NT2/D1 (cell line): ENCODE results near the gene TBCB.

Experiments used
- DNase-seq: peaks from one replicate; pipeline ENCODE4 v3.0.0-alpha.2; 2011; ENCODE audit warnings: low read depth, low spot score
- H3K27me3 ChIP-seq: 2 replicates; pipeline ENCODE4 v1.6.0; 2011; ENCODE audit warnings: mild to moderate bottlenecking; ENCODE audit not compliant: insufficient read length, insufficient read depth
- H3K36me3 ChIP-seq: 2 replicates; pipeline ENCODE4 v1.6.1; 2011; ENCODE audit warnings: mild to moderate bottlenecking, low read length, mixed read lengths; ENCODE audit not compliant: insufficient read depth, insufficient read length
- H3K4me1 ChIP-seq: 2 replicates; pipeline ENCODE4 v1.5.1; 2011; ENCODE audit not compliant: insufficient read depth, insufficient read length
- H3K4me3 ChIP-seq: 2 replicates; pipeline ENCODE4 v1.5.1; 2011; ENCODE audit warnings: low read depth; ENCODE audit not compliant: insufficient read length
- H3K9ac ChIP-seq: 2 replicates; pipeline ENCODE4 v1.6.0; 2011; ENCODE audit warnings: low read depth; ENCODE audit not compliant: insufficient read length
- H3K9me3 ChIP-seq: 2 replicates; pipeline ENCODE4 v1.5.1; 2011; ENCODE audit warnings: mild to moderate bottlenecking, low read length; ENCODE audit not compliant: insufficient read depth
- SUZ12 ChIP-seq: IDR thresholded peaks from 2 replicates; pipeline ENCODE4 v1.6.1; 2011; ENCODE audit not compliant: insufficient read length, insufficient read depth; ENCODE audit errors: extremely low read depth
- YY1 ChIP-seq: IDR thresholded peaks from 2 replicates; pipeline ENCODE4 v1.6.1; 2011; ENCODE audit not compliant: insufficient read length, insufficient read depth
- ZNF274 ChIP-seq: IDR thresholded peaks from 2 replicates; pipeline ENCODE4 v1.6.1; 2011; ENCODE audit warnings: mild to moderate bottlenecking, low read depth, low read length

The TBCB gene

GRCh38 chr19:36149673-36150406, 34.6 kb downstream of the TBCB start:
- Histone ChIP-seq H3K27me3 (no peaks in the 10 kb centered on the region), H3K36me3 (peaks cover 63% of the 10 kb centered on the region), H3K9me3 (no peaks in the 10 kb centered on the region), H3K4me1 (peaks cover 9% of the 10 kb centered on the region), H3K9ac (no peak overlapping the region), H3K4me3 (no peak overlapping the region)
- TF ChIP-seq SUZ12: no peak
- TF ChIP-seq ZNF274: no peak
- TF ChIP-seq YY1: no peak
- DNase-seq: no peak

- Histone ChIP-seq H3K36me3 (peaks cover 56% of the 10 kb centered on the region), H3K4me3 (no peak overlapping the region), H3K9ac (no peak overlapping the region), H3K4me1 (peaks cover 9% of the 10 kb centered on the region), H3K9me3 (no peaks in the 10 kb centered on the region), H3K27me3 (no peaks in the 10 kb centered on the region)
- no peak for TF ChIP-seq SUZ12
- TF ChIP-seq ZNF274: no peak
- TF ChIP-seq YY1: no peak
- DNase-seq: no peak
These were observed 35.3 kb downstream of the TBCB start for GRCh38 chr19:36150586-36150985.

- no peak overlapping the region for H3K9ac ChIP-seq
- peaks cover 48% of the 10 kb centered on the region for H3K36me3 ChIP-seq
- DNase-seq: no peak
- H3K4me3 ChIP-seq: no peak overlapping the region
- TF ChIP-seq SUZ12: no peak
- TF ChIP-seq ZNF274: no peak
- no peak for TF ChIP-seq YY1
- no peaks in the 10 kb centered on the region for H3K27me3 ChIP-seq
- H3K9me3 ChIP-seq: no peaks in the 10 kb centered on the region
- peaks cover 9% of the 10 kb centered on the region for H3K4me1 ChIP-seq
These were observed 36.1 kb downstream of the TBCB start for GRCh38 chr19:36151144-36152018.

- peaks cover 9% of the 10 kb centered on the region for H3K4me1 ChIP-seq
- TF ChIP-seq SUZ12 (no peak), YY1 (no peak), ZNF274 (no peak)
- no peak overlapping the region for H3K4me3 ChIP-seq
- no peaks in the 10 kb centered on the region for H3K27me3 ChIP-seq
- H3K36me3 ChIP-seq: peaks cover 42% of the 10 kb centered on the region
- H3K9me3 ChIP-seq: no peaks in the 10 kb centered on the region
- no peak for DNase-seq
- H3K9ac ChIP-seq: no peak overlapping the region
These were observed 36.7 kb downstream of the TBCB start for GRCh38 chr19:36152019-36152351.

GRCh38 chr19:36152352-36153091, 37.3 kb downstream of the TBCB start, which contains the start of gene COX7A1:
TSS of gene COX7A1 (minus strand) at chr19:36152447. CDS start at chr19:36152407, 40 bp downstream.
- no peak within 1 kb of the TSS for H3K9ac ChIP-seq

GRCh38 chr19:36153126-36153525, 37.9 kb downstream of the TBCB start:
- peaks cover 9% of the 10 kb centered on the region for H3K4me1 ChIP-seq
- H3K36me3 ChIP-seq: peaks cover 32% of the 10 kb centered on the region
- no peak for TF ChIP-seq ZNF274
- no peak for TF ChIP-seq YY1
- TF ChIP-seq SUZ12: no peak
- H3K4me3 ChIP-seq: no peak overlapping the region
- no peaks in the 10 kb centered on the region for H3K9me3 ChIP-seq
- H3K9ac ChIP-seq: no peak overlapping the region
- DNase-seq: no peak
- H3K27me3 ChIP-seq: no peaks in the 10 kb centered on the region

More at GRCh38 chr19:36152352-36153091, 37.3 kb downstream of the TBCB start, which contains the start of gene COX7A1:
- no peaks in the 10 kb centered on the region for H3K9me3 ChIP-seq
- TF ChIP-seq YY1 (no peak), SUZ12 (no peak), ZNF274 (no peak)
- DNase-seq: no peak
- H3K4me1 ChIP-seq: peaks cover 9% of the 10 kb centered on the region
- H3K4me3 ChIP-seq: no peak within 1 kb of the TSS
- no peaks in the 10 kb centered on the region for H3K27me3 ChIP-seq
- peaks cover 38% of the 10 kb centered on the region for H3K36me3 ChIP-seq
